Prostate gland (tissue), 2 donors: ENCODE results near the gene MMP11. TPM values are rescaled to one million over a fixed set of nuclear protein-coding genes. Genes with fewer than 3 reads are reported as not detected.

Experiments used
- DNase-seq: peaks from one replicate; pipeline ENCODE4 v3.0.0-alpha.2; 2019; ENCODE audit warnings: low spot score
- H3K27ac ChIP-seq, 2 donors: fragments of 200-600 bp; sonication (generic); 2 replicates each; pipeline ENCODE4 v1.5.1; 2017 to 2019
- H3K27me3 ChIP-seq: fragments of 200-600 bp; sonication (generic); replicated peaks from 2 replicates; pipeline ENCODE4 v1.5.1; 2019; ENCODE audit not compliant: insufficient read depth
- H3K36me3 ChIP-seq, 2 donors: fragments of 200-600 bp; sonication (generic); 1 replicate in 1 of 2; 2 replicates in 1 of 2; pipeline versions ENCODE4 v1.5.1 to v1.8.1; 2017 to 2019
- H3K4me1 ChIP-seq: fragments of 200-600 bp; sonication (generic); replicated peaks from 2 replicates; pipeline ENCODE4 v1.5.1; 2019
- H3K4me3 ChIP-seq, 2 donors: fragments of 200-600 bp; sonication (generic); 2 replicates each; pipeline ENCODE4 v1.5.1; 2017 to 2019
- H3K9me3 ChIP-seq: fragments of 200-600 bp; sonication (generic); 2 replicates; pipeline ENCODE4 v1.5.1; 2017
- POLR2A ChIP-seq: fragments of 450-650 bp; IDR thresholded peaks from one replicate; pipeline ENCODE4 v1.6.1; 2016; ENCODE audit warnings: antibody characterized with exemption, mild to moderate bottlenecking
- POLR2AphosphoS5 ChIP-seq: sonication (generic); formaldehyde crosslinking; IDR thresholded peaks from one replicate; pipeline ENCODE4 v1.6.1; 2017; ENCODE audit warnings: antibody characterized with exemption
- WGBS: methylation state at CpG from one replicate; pipeline ENCODE4 v1.1.5; 2018; 5-methylcytosine and 5-hydroxymethylcytosine counted together
- intact Hi-C: fragments of 100-400 bp; cut with DNase I; formaldehyde crosslinking; loops from one replicate; pipeline ENCODE4 v1.14.2; 2022
- total RNA-seq, 2 donors: library from RNA; depleted of rRNA; stranded (reverse); fragments of >200 nt; gene quantifications; one replicate each; pipeline ENCODE4 v1.1.0, GENCODE V29; 2016
- TF ChIP-seq, protein P1 (sequence below), 4 experiments: fragments of 200-600 bp in 2 of 4; fragments of 450-650 bp in 2 of 4; sonication (generic) in 2 of 4; IDR thresholded peaks; 1 replicate in 3 of 4; 2 replicates in 1 of 4; pipeline ENCODE4 v1.5.1; 2016 to 2019; ENCODE audit warnings: antibody characterized with exemption in 4 of 4, mild to moderate bottlenecking in 2 of 4, moderate library complexity in 2 of 4

Gene MMP11
- total RNA-seq, 2 donors from 2014 or later: 6.3 to 26.6 TPM

DNA sequence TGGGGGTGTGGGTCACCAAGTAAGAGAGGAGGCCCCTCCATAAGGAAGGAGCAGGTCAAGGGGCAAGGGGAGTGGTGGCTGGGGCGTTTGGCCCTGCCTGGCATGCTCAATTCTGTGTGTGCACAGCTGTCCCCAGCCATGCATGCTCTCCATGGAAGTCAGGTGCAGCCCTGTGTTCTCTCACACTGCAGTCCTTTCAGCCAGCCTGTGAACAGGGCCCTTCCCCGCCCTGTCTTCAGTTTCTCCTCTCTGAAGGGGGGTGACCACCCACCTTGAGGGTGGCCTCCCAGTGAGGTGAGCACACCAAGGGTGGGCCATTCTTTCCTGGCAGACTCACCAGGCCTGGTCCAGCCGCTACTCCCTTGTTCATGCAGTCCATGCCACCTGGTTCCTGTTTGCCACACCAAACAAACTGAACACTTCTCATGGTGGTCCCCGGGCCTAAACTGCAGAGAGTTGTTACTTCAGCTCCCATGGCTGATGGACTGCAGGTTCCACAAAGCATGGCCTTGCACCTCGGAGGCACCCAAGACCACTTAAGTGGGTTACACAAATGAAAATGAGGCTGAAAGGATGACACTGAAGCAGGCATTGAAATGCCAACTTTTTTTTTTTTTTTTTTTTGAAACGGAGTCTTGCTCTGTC is 3.2 kb upstream of the MMP11 start:
- TF ChIP-seq, protein P1, sequence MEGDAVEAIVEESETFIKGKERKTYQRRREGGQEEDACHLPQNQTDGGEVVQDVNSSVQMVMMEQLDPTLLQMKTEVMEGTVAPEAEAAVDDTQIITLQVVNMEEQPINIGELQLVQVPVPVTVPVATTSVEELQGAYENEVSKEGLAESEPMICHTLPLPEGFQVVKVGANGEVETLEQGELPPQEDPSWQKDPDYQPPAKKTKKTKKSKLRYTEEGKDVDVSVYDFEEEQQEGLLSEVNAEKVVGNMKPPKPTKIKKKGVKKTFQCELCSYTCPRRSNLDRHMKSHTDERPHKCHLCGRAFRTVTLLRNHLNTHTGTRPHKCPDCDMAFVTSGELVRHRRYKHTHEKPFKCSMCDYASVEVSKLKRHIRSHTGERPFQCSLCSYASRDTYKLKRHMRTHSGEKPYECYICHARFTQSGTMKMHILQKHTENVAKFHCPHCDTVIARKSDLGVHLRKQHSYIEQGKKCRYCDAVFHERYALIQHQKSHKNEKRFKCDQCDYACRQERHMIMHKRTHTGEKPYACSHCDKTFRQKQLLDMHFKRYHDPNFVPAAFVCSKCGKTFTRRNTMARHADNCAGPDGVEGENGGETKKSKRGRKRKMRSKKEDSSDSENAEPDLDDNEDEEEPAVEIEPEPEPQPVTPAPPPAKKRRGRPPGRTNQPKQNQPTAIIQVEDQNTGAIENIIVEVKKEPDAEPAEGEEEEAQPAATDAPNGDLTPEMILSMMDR (IDR thresholded peaks at IDR 0.05): no peak
- TF ChIP-seq POLR2A (no peak), POLR2AphosphoS5 (no peak)
- 68% methylated on average over 6 of the region's 6 CpGs for WGBS
- Histone ChIP-seq H3K27ac (no peak overlapping the region), H3K4me1 (peaks cover 6% of the 10 kb centered on the region), H3K4me3 (no peak overlapping the region), H3K9me3 (no peaks in the 10 kb centered on the region), H3K36me3 (no peaks in the 10 kb centered on the region), H3K27me3 (no peaks in the 10 kb centered on the region)
- intact Hi-C loops: loop anchor here (5.0 kb wide), 1 partner anchor 227 kb away; no protein-coding TSS in a partner anchor
- DNase-seq: no peak

DNA sequence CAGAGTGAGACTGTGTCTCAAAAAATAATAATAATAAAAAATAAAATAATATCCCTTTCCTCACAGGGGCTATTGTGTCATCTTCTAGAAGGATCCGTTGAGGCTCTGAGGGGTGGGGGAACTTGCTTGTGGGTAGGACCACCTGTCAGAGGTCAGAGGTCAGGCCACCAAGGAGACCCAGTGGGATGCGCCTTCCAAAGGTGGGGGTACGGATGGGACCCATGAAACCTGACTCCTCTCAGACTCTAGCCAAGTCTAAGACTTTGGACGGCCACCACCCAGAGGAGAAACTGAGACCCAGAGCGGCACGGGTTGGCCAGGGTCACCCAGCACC is 367 bp upstream of the MMP11 start:
- WGBS: 17% methylated on average over 4 of the region's 6 CpGs
- TF ChIP-seq POLR2AphosphoS5: no peak
- no peak for TF ChIP-seq POLR2A
- TF ChIP-seq, protein P1 (IDR thresholded peaks at IDR 0.05): no peak
- Histone ChIP-seq H3K27me3 (no peaks in the 10 kb centered on the region), H3K27ac (peak overlapping the region; percentile 31 to 62), H3K4me1 (peaks cover 4% of the 10 kb centered on the region), H3K36me3 (no peaks in the 10 kb centered on the region), H3K9me3 (no peaks in the 10 kb centered on the region), H3K4me3 (peak overlapping the region; percentile 39 to 48)
- no peak for DNase-seq
- intact Hi-C loops: no loop called here

DNA sequence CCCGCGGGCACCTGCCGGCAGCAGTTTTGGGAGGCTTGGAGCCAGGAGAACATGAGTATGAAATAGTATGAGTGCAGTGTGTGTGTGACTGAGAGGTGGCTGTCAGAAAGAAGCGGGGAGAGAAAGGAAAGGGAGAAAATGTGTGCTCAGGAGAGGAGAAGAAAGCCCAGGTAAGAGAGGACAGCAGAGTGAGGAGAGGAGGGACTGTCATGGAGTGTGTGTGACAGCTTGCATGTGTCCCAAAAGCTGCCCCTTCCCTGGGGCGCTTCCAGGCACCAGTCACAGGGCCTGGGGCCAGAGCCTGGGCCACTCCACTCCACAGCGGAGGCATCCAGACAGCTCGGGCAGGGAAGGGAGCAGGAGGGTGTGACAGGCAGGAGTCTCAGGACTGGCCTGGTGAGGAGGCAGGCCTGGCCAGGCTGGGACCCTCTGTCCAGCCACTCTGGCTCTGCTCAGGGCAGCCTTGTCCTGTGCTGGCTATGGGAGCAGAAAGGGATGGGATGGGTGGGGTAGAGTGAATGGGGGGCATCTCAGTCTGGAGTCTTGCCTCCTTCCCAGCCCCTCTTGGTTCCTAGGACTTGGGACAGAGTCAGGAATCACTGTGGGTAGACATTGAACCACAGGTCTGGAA is 949 bp downstream of the MMP11 start:
- H3K9me3 ChIP-seq: no peaks in the 10 kb centered on the region
- H3K27ac ChIP-seq: peak overlapping the region in 1 of 2 donors; percentile 15
- intact Hi-C loops: no loop called here
- H3K36me3 ChIP-seq: no peaks in the 10 kb centered on the region
- no peaks in the 10 kb centered on the region for H3K27me3 ChIP-seq
- no peak overlapping the region for H3K4me3 ChIP-seq
- no peak for TF ChIP-seq POLR2A
- no peak for TF ChIP-seq POLR2AphosphoS5
- TF ChIP-seq, protein P1 (IDR thresholded peaks at IDR 0.05): no peak
- peaks cover 4% of the 10 kb centered on the region for H3K4me1 ChIP-seq
- WGBS: 52% methylated on average over 7 of the region's 7 CpGs
- no peak for DNase-seq

DNA sequence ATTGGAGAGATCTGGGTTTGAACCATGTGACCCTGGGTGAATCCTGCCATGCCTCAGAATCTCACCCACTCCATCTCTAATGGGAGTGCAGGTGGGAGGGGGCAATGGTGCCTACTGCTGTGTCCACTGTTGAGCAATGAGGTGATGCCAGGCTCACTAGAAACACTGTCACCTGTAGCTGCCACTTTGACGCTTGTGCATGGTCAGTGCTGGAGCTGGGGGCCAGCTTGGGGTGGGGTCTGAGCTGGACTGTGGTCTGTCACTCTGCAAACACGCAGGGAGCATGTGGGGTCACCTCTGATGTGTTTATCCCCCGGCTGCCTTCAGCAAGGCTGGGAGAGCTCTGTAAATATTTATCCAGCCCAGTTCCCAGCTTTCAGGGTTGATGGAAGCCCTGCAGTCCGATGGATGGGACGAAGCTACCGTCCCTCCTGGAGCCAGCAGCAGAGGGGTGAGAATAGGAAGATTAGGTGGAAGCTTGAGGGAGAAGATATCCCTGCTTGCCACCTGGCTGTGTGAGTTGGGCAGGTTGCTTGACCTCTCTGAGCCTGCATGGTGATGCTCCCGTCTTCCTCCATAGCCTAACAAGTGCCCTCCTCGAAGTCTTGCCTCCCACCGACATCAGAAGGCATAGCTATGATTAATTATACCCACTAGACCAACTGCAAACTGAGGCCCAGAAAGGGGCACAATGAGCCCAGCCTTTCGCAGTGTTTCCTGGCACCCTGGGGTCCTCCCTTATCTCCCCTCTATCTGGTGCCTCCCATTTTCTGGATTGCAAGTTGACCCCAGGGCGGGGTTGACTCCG is 1.7 kb downstream of the MMP11 start:
- H3K27me3 ChIP-seq: no peaks in the 10 kb centered on the region
- intact Hi-C loops: no loop called here
- WGBS: 73% methylated on average over 12 of the region's 12 CpGs

More for the DNA sequence above, 1.7 kb downstream of the MMP11 start:
- H3K36me3 ChIP-seq: no peaks in the 10 kb centered on the region
- H3K9me3 ChIP-seq: no peaks in the 10 kb centered on the region
- no peak for DNase-seq
- H3K4me3 ChIP-seq: no peak overlapping the region
- no peak overlapping the region for H3K27ac ChIP-seq
- TF ChIP-seq POLR2AphosphoS5: no peak
- TF ChIP-seq POLR2A: no peak
- TF ChIP-seq, protein P1 (IDR thresholded peaks at IDR 0.05): no peak
- H3K4me1 ChIP-seq: peaks cover 4% of the 10 kb centered on the region
